ENCODE measurements around the gene STARD13. TPM values are rescaled to one million over a fixed set of nuclear protein-coding genes. Genes with fewer than 3 reads are reported as not detected.

Gene STARD13, protein sequence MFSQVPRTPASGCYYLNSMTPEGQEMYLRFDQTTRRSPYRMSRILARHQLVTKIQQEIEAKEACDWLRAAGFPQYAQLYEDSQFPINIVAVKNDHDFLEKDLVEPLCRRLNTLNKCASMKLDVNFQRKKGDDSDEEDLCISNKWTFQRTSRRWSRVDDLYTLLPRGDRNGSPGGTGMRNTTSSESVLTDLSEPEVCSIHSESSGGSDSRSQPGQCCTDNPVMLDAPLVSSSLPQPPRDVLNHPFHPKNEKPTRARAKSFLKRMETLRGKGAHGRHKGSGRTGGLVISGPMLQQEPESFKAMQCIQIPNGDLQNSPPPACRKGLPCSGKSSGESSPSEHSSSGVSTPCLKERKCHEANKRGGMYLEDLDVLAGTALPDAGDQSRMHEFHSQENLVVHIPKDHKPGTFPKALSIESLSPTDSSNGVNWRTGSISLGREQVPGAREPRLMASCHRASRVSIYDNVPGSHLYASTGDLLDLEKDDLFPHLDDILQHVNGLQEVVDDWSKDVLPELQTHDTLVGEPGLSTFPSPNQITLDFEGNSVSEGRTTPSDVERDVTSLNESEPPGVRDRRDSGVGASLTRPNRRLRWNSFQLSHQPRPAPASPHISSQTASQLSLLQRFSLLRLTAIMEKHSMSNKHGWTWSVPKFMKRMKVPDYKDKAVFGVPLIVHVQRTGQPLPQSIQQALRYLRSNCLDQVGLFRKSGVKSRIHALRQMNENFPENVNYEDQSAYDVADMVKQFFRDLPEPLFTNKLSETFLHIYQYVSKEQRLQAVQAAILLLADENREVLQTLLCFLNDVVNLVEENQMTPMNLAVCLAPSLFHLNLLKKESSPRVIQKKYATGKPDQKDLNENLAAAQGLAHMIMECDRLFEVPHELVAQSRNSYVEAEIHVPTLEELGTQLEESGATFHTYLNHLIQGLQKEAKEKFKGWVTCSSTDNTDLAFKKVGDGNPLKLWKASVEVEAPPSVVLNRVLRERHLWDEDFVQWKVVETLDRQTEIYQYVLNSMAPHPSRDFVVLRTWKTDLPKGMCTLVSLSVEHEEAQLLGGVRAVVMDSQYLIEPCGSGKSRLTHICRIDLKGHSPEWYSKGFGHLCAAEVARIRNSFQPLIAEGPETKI
- total RNA-seq = 37.6 to 57.8 TPM (median 41.0 TPM) in 3 replicates
- long read RNA-seq, full-length matches to known transcripts = 9 of 29 reads
- long read RNA-seq, partial matches to known transcripts = 9 of 29 reads
- long read RNA-seq, other reads (novel, unspliced or antisense) = 11 of 29 reads

GRCh38 chr13:33285420-33286124 is at the start of gene STARD13:
TSS of gene STARD13 (minus strand) at chr13:33285755. CDS start at chr13:33285638, 117 bp downstream.
- peak; percentile 74 for TF ChIP-seq CTCF (IDR thresholded peaks at IDR 0.05)
- peak; percentile 96 for DNase-seq (ENCODE audit: low spot score)
- Mint-ChIP-seq H3K27me3 (ENCODE audit: low read depth) (no peaks in the 10 kb centered on the region), H3K36me3 (ENCODE audit: low read depth) (peaks cover 2% of the 10 kb centered on the region), H3K4me1 (ENCODE audit: low read depth) (peaks cover 59% of the 10 kb centered on the region), H3K27ac (ENCODE audit: unreplicated experiment) (peak within 1 kb of the TSS; percentile 98), H3K9me3 (ENCODE audit: low read depth) (no peaks in the 10 kb centered on the region), H3K4me3 (ENCODE audit: unreplicated experiment) (peak within 1 kb of the TSS; percentile 91)

GRCh38 chr13:33334831-33335230 is 49.3 kb upstream of the STARD13 start:
- no peak for DNase-seq (ENCODE audit: low spot score)
- TF ChIP-seq CTCF (IDR thresholded peaks at IDR 0.05) = no peak
- no peaks in the 10 kb centered on the region for H3K4me1 Mint-ChIP-seq (ENCODE audit: low read depth)
- H3K27ac Mint-ChIP-seq (ENCODE audit: unreplicated experiment) = no peak overlapping the region
- H3K4me3 Mint-ChIP-seq (ENCODE audit: unreplicated experiment) = no peak overlapping the region
- no peaks in the 10 kb centered on the region for H3K9me3 Mint-ChIP-seq (ENCODE audit: low read depth)
- H3K36me3 Mint-ChIP-seq (ENCODE audit: low read depth) = no peaks in the 10 kb centered on the region
- H3K27me3 Mint-ChIP-seq (ENCODE audit: low read depth) = no peaks in the 10 kb centered on the region

GRCh38 chr13:33331962-33332361 is 46.4 kb upstream of the STARD13 start:
- Mint-ChIP-seq H3K36me3 (ENCODE audit: low read depth) (no peaks in the 10 kb centered on the region), H3K27ac (ENCODE audit: unreplicated experiment) (no peak overlapping the region), H3K9me3 (ENCODE audit: low read depth) (no peaks in the 10 kb centered on the region), H3K4me1 (ENCODE audit: low read depth) (peaks cover 11% of the 10 kb centered on the region), H3K4me3 (ENCODE audit: unreplicated experiment) (no peak overlapping the region), H3K27me3 (ENCODE audit: low read depth) (no peaks in the 10 kb centered on the region)
- TF ChIP-seq CTCF (IDR thresholded peaks at IDR 0.05) = no peak
- no peak for DNase-seq (ENCODE audit: low spot score)

DNA sequence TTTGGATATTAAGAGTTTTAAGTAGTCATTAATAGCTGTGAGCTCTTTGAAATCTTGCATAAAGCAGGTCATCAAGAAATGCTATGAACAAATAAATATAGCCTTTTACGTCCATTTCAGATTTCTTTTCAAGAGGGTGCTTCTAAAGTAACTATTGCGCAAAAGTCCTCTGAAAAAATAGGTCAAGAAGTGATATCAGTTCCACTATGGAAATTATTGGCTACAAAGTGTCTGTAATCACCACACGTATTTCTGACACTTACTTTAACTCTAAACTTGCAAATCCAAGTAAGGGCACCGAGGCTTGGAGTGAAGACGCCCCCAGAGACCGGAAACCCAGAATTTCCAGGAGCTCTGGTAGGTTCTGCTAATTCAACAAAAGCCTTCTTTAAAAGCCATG is 44.9 kb upstream of the STARD13 start:
- Mint-ChIP-seq H3K27ac (ENCODE audit: unreplicated experiment) (no peak overlapping the region), H3K9me3 (ENCODE audit: low read depth) (no peaks in the 10 kb centered on the region), H3K27me3 (ENCODE audit: low read depth) (no peaks in the 10 kb centered on the region), H3K36me3 (ENCODE audit: low read depth) (no peaks in the 10 kb centered on the region), H3K4me1 (ENCODE audit: low read depth) (peaks cover 14% of the 10 kb centered on the region), H3K4me3 (ENCODE audit: unreplicated experiment) (no peak overlapping the region)
- DNase-seq (ENCODE audit: low spot score) = no peak
- no peak for TF ChIP-seq CTCF (IDR thresholded peaks at IDR 0.05)

Measured in chondrocyte (in vitro differentiated cells).